Vagina (tissue), 2 donors: ENCODE data around the gene POU5F2. TPM values are rescaled to one million over a fixed set of nuclear protein-coding genes. Genes with fewer than 3 reads are reported as not detected.

ENCODE experiments used
- DNase-seq, 2 donors: peaks; one replicate each; pipeline ENCODE4 v3.0.0-alpha.2; 2017; ENCODE audit errors: extremely low spot score in 2 of 2
- H3K27ac ChIP-seq: fragments of 200-600 bp; sonication (generic); one replicate; pipeline ENCODE4 v1.5.1; 2019
- H3K27me3 ChIP-seq: fragments of 200-600 bp; sonication (generic); one replicate; pipeline ENCODE4 v1.5.1; 2019
- H3K36me3 ChIP-seq, 2 donors: fragments of 200-600 bp; sonication (generic); one replicate each; pipeline ENCODE4 v1.5.1; 2017 to 2019
- H3K4me1 ChIP-seq: fragments of 200-600 bp; sonication (generic); one replicate; pipeline ENCODE4 v1.5.1; 2019
- H3K4me3 ChIP-seq, 2 donors: fragments of 200-600 bp; sonication (generic); 1 replicate in 1 of 2; 2 replicates in 1 of 2; pipeline ENCODE4 v1.5.1; 2016 to 2019
- H3K9me3 ChIP-seq: fragments of 200-600 bp; sonication (generic); one replicate; pipeline ENCODE4 v1.5.1; 2019
- CTCF ChIP-seq, 3 experiments: fragments of 450-650 bp in 2 of 3; fragments of 200-600 bp in 1 of 3; sonication (generic) in 1 of 3; IDR thresholded peaks; one replicate each; pipeline ENCODE4 v1.5.1; 2017 to 2019; ENCODE audit warnings: antibody characterized with exemption in 3 of 3, mild to moderate bottlenecking in 2 of 3, moderate library complexity in 2 of 3
- POLR2A ChIP-seq, 2 donors: fragments of 450-650 bp; IDR thresholded peaks; one replicate each; pipeline ENCODE4 v1.6.1; 2017; ENCODE audit warnings: antibody characterized with exemption in 2 of 2, mild to moderate bottlenecking in 2 of 2, moderate library complexity in 2 of 2
- POLR2AphosphoS5 ChIP-seq, 2 donors: sonication (generic); formaldehyde crosslinking; IDR thresholded peaks; one replicate each; pipeline ENCODE4 v1.9.0; 2017; ENCODE audit warnings: antibody characterized with exemption in 2 of 2, mild to moderate bottlenecking in 2 of 2, low read depth in 1 of 2; ENCODE audit not compliant: insufficient read depth in 1 of 2
- intact Hi-C: fragments of 100-400 bp; cut with DNase I; formaldehyde crosslinking; loops from one replicate; pipeline ENCODE4 v1.15.1; 2023
- total RNA-seq: library from RNA; depleted of rRNA; stranded (reverse); fragments of >200 nt; gene quantifications from one replicate; pipeline ENCODE4 v1.2.3, GENCODE V29; 2016

POU5F2 gene
- total RNA-seq, 1 donor from 2014 or later: 3.2 TPM

- TF ChIP-seq POLR2AphosphoS5 (IDR thresholded peaks at IDR 0.05; ENCODE audit: insufficient read depth in 1 of 2, low read depth in 1 of 2): no peak
- no peak for TF ChIP-seq CTCF (IDR thresholded peaks at IDR 0.05)
- no peak for TF ChIP-seq POLR2A (IDR thresholded peaks at IDR 0.05)
- DNase-seq: no peak
- intact Hi-C loops: no loop called here
- H3K4me3 ChIP-seq: no peak overlapping the region
- no peaks in the 10 kb centered on the region for H3K4me1 ChIP-seq
- H3K36me3 ChIP-seq: peaks cover 0 to 11% of the 10 kb centered on the region in 2 donors
- no peak overlapping the region for H3K27ac ChIP-seq
- no peaks in the 10 kb centered on the region for H3K27me3 ChIP-seq
- H3K9me3 ChIP-seq: no peaks in the 10 kb centered on the region
These were observed 44.1 kb upstream of the POU5F2 start for GRCh38 chr5:93785475-93785874.

- Histone ChIP-seq H3K27me3 (no peaks in the 10 kb centered on the region), H3K4me3 (no peak overlapping the region), H3K36me3 (peaks cover 0 to 11% of the 10 kb centered on the region in 2 donors), H3K9me3 (no peaks in the 10 kb centered on the region), H3K4me1 (no peaks in the 10 kb centered on the region), H3K27ac (no peak overlapping the region)
- intact Hi-C loops: no loop called here
- TF ChIP-seq POLR2AphosphoS5 (IDR thresholded peaks at IDR 0.05; ENCODE audit: insufficient read depth in 1 of 2, low read depth in 1 of 2) (no peak), POLR2A (IDR thresholded peaks at IDR 0.05) (no peak), CTCF (IDR thresholded peaks at IDR 0.05) (no peak)
- DNase-seq: no peak
These were observed 41.6 kb upstream of the POU5F2 start for GRCh38 chr5:93782978-93783377.

GRCh38 chr5:93777620-93778019, 36.2 kb upstream of the POU5F2 start:
- Histone ChIP-seq H3K27ac (no peak overlapping the region), H3K4me3 (no peak overlapping the region), H3K9me3 (no peaks in the 10 kb centered on the region), H3K36me3 (no peaks in the 10 kb centered on the region), H3K4me1 (no peaks in the 10 kb centered on the region), H3K27me3 (no peaks in the 10 kb centered on the region)
- TF ChIP-seq POLR2A (IDR thresholded peaks at IDR 0.05) (no peak), CTCF (IDR thresholded peaks at IDR 0.05) (no peak), POLR2AphosphoS5 (IDR thresholded peaks at IDR 0.05; ENCODE audit: insufficient read depth in 1 of 2, low read depth in 1 of 2) (no peak)
- intact Hi-C loops: no loop called here
- no peak for DNase-seq

- H3K27ac ChIP-seq: no peak overlapping the region
- no peaks in the 10 kb centered on the region for H3K4me1 ChIP-seq
- TF ChIP-seq POLR2AphosphoS5 (IDR thresholded peaks at IDR 0.05; ENCODE audit: insufficient read depth in 1 of 2, low read depth in 1 of 2) (no peak), POLR2A (IDR thresholded peaks at IDR 0.05) (no peak), CTCF (IDR thresholded peaks at IDR 0.05) (no peak)
- H3K36me3 ChIP-seq: no peaks in the 10 kb centered on the region
- H3K4me3 ChIP-seq: no peak overlapping the region
- no peaks in the 10 kb centered on the region for H3K27me3 ChIP-seq
- intact Hi-C loops: no loop called here
- DNase-seq: no peak
- H3K9me3 ChIP-seq: peaks cover 8% of the 10 kb centered on the region
These were observed 15.0 kb upstream of the POU5F2 start for GRCh38 chr5:93756372-93756771.

- Histone ChIP-seq H3K36me3 (no peaks in the 10 kb centered on the region), H3K9me3 (peaks cover 3% of the 10 kb centered on the region), H3K4me3 (no peak overlapping the region), H3K27me3 (no peaks in the 10 kb centered on the region), H3K27ac (no peak overlapping the region), H3K4me1 (no peaks in the 10 kb centered on the region)
- DNase-seq: no peak
- TF ChIP-seq POLR2A (IDR thresholded peaks at IDR 0.05) (no peak), CTCF (IDR thresholded peaks at IDR 0.05) (no peak), POLR2AphosphoS5 (IDR thresholded peaks at IDR 0.05; ENCODE audit: insufficient read depth in 1 of 2, low read depth in 1 of 2) (no peak)
- intact Hi-C loops: no loop called here
These were observed 14.3 kb upstream of the POU5F2 start for GRCh38 chr5:93755716-93756115.
